SIG-M5 treated with dmso at 0.1 percent for 504 hours (cell line): ENCODE data around the gene BSDC1.

Experiments
- DNase-seq: peaks from one replicate; lab custom pipeline; 2025; ENCODE audit not compliant: unreplicated experiment; lab: John Stamatoyannopoulos, UW

The BSDC1 gene

GRCh38 chr1:32337855-32338636, 56.2 kb downstream of the BSDC1 start:
- peak; percentile 38 for DNase-seq

GRCh38 chr1:32336963-32337675, 57.1 kb downstream of the BSDC1 start:
- peak; percentile 93 for DNase-seq

- DNase-seq: no peak
These were observed 57.7 kb downstream of the BSDC1 start for GRCh38 chr1:32336591-32336932.

GRCh38 chr1:32335790-32336590, 58.3 kb downstream of the BSDC1 start, which contains the start of gene MARCKSL1:
MARCKSL1 (minus strand) TSS chr1:32336233; CDS start chr1:32336033, 200 bp downstream.
- peak; percentile 44 for DNase-seq

- DNase-seq: no peak
These were observed 58.8 kb downstream of the BSDC1 start for GRCh38 chr1:32335535-32335789.

GRCh38 chr1:32334864-32335534, 59.2 kb downstream of the BSDC1 start:
- no peak for DNase-seq

GRCh38 chr1:32334274-32334861, 59.9 kb downstream of the BSDC1 start:
- DNase-seq: no peak

GRCh38 chr1:32333251-32333963, 60.8 kb downstream of the BSDC1 start:
- DNase-seq: no peak

- no peak for DNase-seq
These were observed 61.8 kb downstream of the BSDC1 start for GRCh38 chr1:32332290-32333079.

- DNase-seq: no peak
These were observed 62.7 kb downstream of the BSDC1 start for GRCh38 chr1:32331549-32331948.

- no peak for DNase-seq
These were observed 63.6 kb downstream of the BSDC1 start for GRCh38 chr1:32330558-32331151.

- DNase-seq: no peak
These were observed 64.2 kb downstream of the BSDC1 start for GRCh38 chr1:32329931-32330466.

GRCh38 chr1:32327204-32327603, 67.0 kb downstream of the BSDC1 start:
- DNase-seq: no peak

GRCh38 chr1:32321712-32322291, 72.4 kb downstream of the BSDC1 start:
- no peak for DNase-seq

GRCh38 chr1:32318127-32318869, 75.9 kb downstream of the BSDC1 start:
- no peak for DNase-seq

- no peak for DNase-seq
These were observed 77.4 kb downstream of the BSDC1 start for GRCh38 chr1:32316903-32317277.
